Endothelial cell of umbilical vein (primary cell): ENCODE measurements around the gene ZFP1. TPM values are rescaled to one million over a fixed set of nuclear protein-coding genes. Genes with fewer than 3 reads are reported as not detected.

Source experiments
- BruUV-seq: library from RNA; stranded (reverse); fragments of 400-500 nt; replicated peaks from 2 replicates; lab custom pipeline; 2021; lab: Mats Ljungman, UMichigan
- CTCF ChIA-PET: fragments of 300-600, 350-600 bp; sonication (Branson Sonifier 250); formaldehyde crosslinking; loops from one replicate; lab custom pipeline; 2021; ENCODE audit warnings: antibody characterized with exemption, inconsistent platforms; lab: Charles Lee
- POLR2A ChIA-PET: fragments of 300-600, 350-600 bp; sonication (Branson Sonifier 250); formaldehyde crosslinking; loops from one replicate; lab custom pipeline; 2021; ENCODE audit warnings: antibody characterized with exemption, inconsistent platforms; lab: Charles Lee
- DNase-seq: peaks from one replicate; pipeline ENCODE4 v3.0.0-alpha.2; 2011; ENCODE audit warnings: low read depth, low spot score
- FAIRE-seq: peaks from 2 replicates; lab custom pipeline; 2011; peaks lifted over from hg19 to GRCh38; lab: Jason Lieb, UNC
- H2AFZ ChIP-seq: 2 replicates; pipeline ENCODE4 v1.6.0; 2012; ENCODE audit warnings: low read depth, low read length, control low read depth, inconsistent platforms
- H3K27ac ChIP-seq: 2 replicates; pipeline ENCODE4 v1.5.1; 2011; ENCODE audit warnings: low read depth, mild to moderate bottlenecking, control low read depth, low read length, moderate library complexity; ENCODE audit not compliant: insufficient read depth
- H3K27me3 ChIP-seq, 2 experiments: 2 replicates each; pipeline versions ENCODE4 v1.6.0 to v1.6.1; 2011; ENCODE audit warnings: low read length in 2 of 2, mixed read lengths in 1 of 2; ENCODE audit not compliant: control insufficient read depth in 2 of 2, insufficient read depth in 2 of 2
- H3K36me3 ChIP-seq, 2 experiments: 2 replicates in 1 of 2; 3 replicates in 1 of 2; pipeline ENCODE4 v1.5.1; 2011; ENCODE audit warnings: low read length in 2 of 2, mild to moderate bottlenecking in 1 of 2, moderate library complexity in 1 of 2; ENCODE audit not compliant: control insufficient read depth in 2 of 2, insufficient read depth in 2 of 2; ENCODE audit errors: extremely low read depth in 1 of 2
- H3K4me1 ChIP-seq: 3 replicates; pipeline ENCODE4 v1.5.1; 2011; ENCODE audit warnings: mild to moderate bottlenecking, low read length; ENCODE audit not compliant: control insufficient read depth, insufficient read depth; ENCODE audit errors: extremely low read depth
- H3K4me2 ChIP-seq: 2 replicates; pipeline ENCODE4 v1.6.1; 2011; ENCODE audit warnings: low read length, control low read depth, mixed read lengths; ENCODE audit not compliant: insufficient read depth
- H3K4me3 ChIP-seq, 3 experiments: fragments of 200-600 bp in 1 of 3; sonication (generic), shearing (Covaris generic) in 1 of 3; replicated peaks in 1 of 3; 2 replicates each; pipeline ENCODE4 v1.5.1; 2011 to 2016; ENCODE audit warnings: control low read depth in 3 of 3, low read length in 3 of 3, mild to moderate bottlenecking in 2 of 3, inconsistent platforms in 1 of 3, low read depth in 1 of 3, moderate library complexity in 1 of 3; ENCODE audit not compliant: insufficient read depth in 1 of 3
- H3K79me2 ChIP-seq: 2 replicates; pipeline ENCODE4 v1.6.0; 2012; ENCODE audit warnings: low read length, inconsistent platforms; ENCODE audit not compliant: control insufficient read depth, insufficient read depth
- H3K9ac ChIP-seq: replicated peaks from 2 replicates; pipeline ENCODE3; 2011; ENCODE audit warnings: low read length, control low read depth; ENCODE audit not compliant: insufficient read depth; ENCODE audit errors: extremely low read depth
- H3K9me1 ChIP-seq: replicated peaks from 3 replicates; pipeline ENCODE4 v1.6.0; 2011; ENCODE audit warnings: mild to moderate bottlenecking, low read length; ENCODE audit not compliant: control insufficient read depth, insufficient read depth; ENCODE audit errors: extremely low read depth
- H3K9me3 ChIP-seq: replicated peaks from 2 replicates; pipeline ENCODE4 v1.5.1; 2012; ENCODE audit warnings: low read length, inconsistent platforms; ENCODE audit not compliant: control insufficient read depth, insufficient read depth
- H4K20me1 ChIP-seq: replicated peaks from 2 replicates; pipeline ENCODE3; 2011; ENCODE audit warnings: mild to moderate bottlenecking, low read length; ENCODE audit not compliant: control insufficient read depth, insufficient read depth; ENCODE audit errors: extremely low read depth
- CTCF ChIP-seq, 2 donors: IDR thresholded peaks; 1 replicate in 1 of 2; 2 replicates in 1 of 2; pipeline ENCODE4 v1.5.1; 2011; ENCODE audit warnings: low read length in 2 of 2, mild to moderate bottlenecking in 2 of 2, moderate library complexity in 2 of 2, control low read depth in 1 of 2, inconsistent platforms in 1 of 2, low read depth in 1 of 2; ENCODE audit not compliant: insufficient read depth in 1 of 2; ENCODE audit errors: extremely low read depth in 1 of 2
- EZH2 ChIP-seq: IDR thresholded peaks from 2 replicates; pipeline ENCODE4 v1.6.1; 2012; ENCODE audit warnings: borderline replicate concordance, low read depth, mild to moderate bottlenecking, moderate library complexity, low read length, inconsistent platforms; ENCODE audit not compliant: severe bottlenecking
- FOS ChIP-seq: IDR thresholded peaks from 2 replicates; pipeline ENCODE4 v1.6.1; 2011; ENCODE audit warnings: mild to moderate bottlenecking, low read length, moderate library complexity, borderline replicate concordance; ENCODE audit not compliant: insufficient read depth
- GATA2 ChIP-seq: IDR thresholded peaks from 2 replicates; pipeline ENCODE4 v1.7.0; 2011; ENCODE audit warnings: low read depth, mild to moderate bottlenecking, moderate library complexity, mixed read lengths, low read length; ENCODE audit not compliant: insufficient read length, insufficient read depth
- JUN ChIP-seq: IDR thresholded peaks from 2 replicates; pipeline ENCODE4 v1.6.1; 2011; ENCODE audit warnings: borderline replicate concordance, low read depth; ENCODE audit not compliant: insufficient read length, insufficient read depth
- MAX ChIP-seq: IDR thresholded peaks from 2 replicates; pipeline ENCODE4 v1.6.1; 2011; ENCODE audit not compliant: insufficient read depth, insufficient read length
- MYC ChIP-seq: IDR thresholded peaks from one replicate; pipeline ENCODE4 v1.6.1; 2011; ENCODE audit warnings: mild to moderate bottlenecking, low read depth, low read length
- POLR2A ChIP-seq: IDR thresholded peaks from 2 replicates; pipeline ENCODE4 v1.6.1; 2012; ENCODE audit warnings: low read depth, mild to moderate bottlenecking, control low read depth, low read length
- POLR2AphosphoS5 ChIP-seq: IDR thresholded peaks from 2 replicates; pipeline ENCODE4 v1.6.1; 2012; ENCODE audit warnings: low read depth, mild to moderate bottlenecking, control low read depth, low read length, moderate library complexity; ENCODE audit not compliant: insufficient read depth
- dilution Hi-C: fragments of 300-500 bp; cut with MboI; formaldehyde crosslinking; loops from one replicate; pipeline ENCODE4 v1.15.0; 2019; ENCODE audit warnings: low sequenced_read_pairs; ENCODE audit not compliant: extremely low pct_ligation_motif_present
- intact Hi-C: fragments of 100-400 bp; cut with micrococcal nuclease; formaldehyde crosslinking; loops from one replicate; pipeline ENCODE4 v1.10.0; 2022
- polyA plus RNA-seq, 4 experiments: library from polyadenylated mRNA; depleted of rRNA in 3 of 4; stranded (reverse) in 3 of 4; unstranded in 1 of 4; fragments of >200 nt; gene quantifications; 2 replicates each; pipeline versions ENCODE4 v1.2.1 to v1.2.3, GENCODE V29; 2011 to 2012; ENCODE audit warnings: missing spikeins in 1 of 4
- total RNA-seq: library from RNA; stranded (reverse); gene quantifications from 2 replicates; pipeline ENCODE4 v1.2.3, GENCODE V29; 2021

ZFP1 gene
- total and polyA plus RNA-seq, 2 donors (not counting 3 experiments of a cell fraction or from before 2014, with no cell fraction given): 2.8 to 9.8 TPM

- no peak overlapping the region for H3K9ac ChIP-seq
- H3K27me3 ChIP-seq: no peaks in the 10 kb centered on the region
- H3K9me3 ChIP-seq: peaks cover 14% of the 10 kb centered on the region
- no TSS peak for BruUV-seq
- no peak overlapping the region for H3K27ac ChIP-seq
- ChIA-PET CTCF (no interaction called here), POLR2A (no interaction called here)
- intact Hi-C loops (no loop called here), dilution Hi-C loops (no loop called here)
- no peak overlapping the region for H3K4me2 ChIP-seq
- no peaks in the 10 kb centered on the region for H3K9me1 ChIP-seq
- no peak for DNase-seq
- no peak for FAIRE-seq
- H3K4me3 ChIP-seq: no peak overlapping the region
- no peak for TF ChIP-seq JUN
- TF ChIP-seq POLR2AphosphoS5: no peak
- no peak for TF ChIP-seq CTCF (IDR thresholded peaks at IDR 0.05; ENCODE audit: extremely low read depth in 1 of 2, insufficient read depth in 1 of 2, low read depth in 1 of 2, low read length in 2 of 2)
- no peak for TF ChIP-seq GATA2
- no peak for TF ChIP-seq POLR2A
- no peak for TF ChIP-seq MYC
- no peak for TF ChIP-seq EZH2
- TF ChIP-seq FOS: no peak
- no peak for TF ChIP-seq MAX
- H3K79me2 ChIP-seq: no peaks in the 10 kb centered on the region
- no peaks in the 10 kb centered on the region for H4K20me1 ChIP-seq
- H3K4me1 ChIP-seq: no peaks in the 10 kb centered on the region
- H2AFZ ChIP-seq: no peak overlapping the region
- H3K36me3 ChIP-seq: peaks cover 2 to 6% of the 10 kb centered on the region in 2 experiments
Observed at GRCh38 chr16:75172578-75172977, 24.3 kb downstream of the ZFP1 start.
